H1 (cell line): ENCODE data around the gene CPT1A. TPM values are rescaled to one million over a fixed set of nuclear protein-coding genes. Genes with fewer than 3 reads are reported as not detected.

Experiments used
- ATF3 ChIP-seq: IDR thresholded peaks from 2 replicates; pipeline ENCODE4 v1.6.1; 2011; ENCODE audit warnings: low read depth, mild to moderate bottlenecking, low read length; ENCODE audit not compliant: insufficient read depth
- BRCA1 ChIP-seq: IDR thresholded peaks from 2 replicates; pipeline ENCODE4 v1.6.1; 2012; ENCODE audit warnings: low read depth, low read length, improper control_type of control experiment
- NANOG ChIP-seq: IDR thresholded peaks from 2 replicates; pipeline ENCODE4 v1.6.1; 2011; ENCODE audit warnings: low read length, low read depth, mild to moderate bottlenecking, inconsistent platforms; ENCODE audit not compliant: insufficient read depth, poor library complexity, severe bottlenecking
- PHF8 ChIP-seq: fragments of 200-600 bp; sonication (generic); conservative IDR thresholded peaks from 2 replicates; pipeline ENCODE4 v1.7.1; 2012; ENCODE audit warnings: low read depth, mild to moderate bottlenecking, inconsistent platforms, low read length, moderate library complexity
- polyA plus RNA-seq, 7 experiments: library from polyadenylated mRNA; depleted of rRNA in 3 of 7; stranded (reverse) in 5 of 7; unstranded in 2 of 7; fragments of >200 nt in 5 of 7; fragments of 200-250 nt in 2 of 7; gene quantifications; 1 replicate in 5 of 7; 2 replicates in 1 of 7; 4 replicates in 1 of 7; pipeline versions ENCODE4 v1.2.1 to v1.2.3, GENCODE V29; 2011 to 2013; ENCODE audit warnings: missing spikeins in 2 of 7, mixed read lengths in 2 of 7
- total RNA-seq: library from RNA; stranded (reverse); fragmentation: NEBNext Ultra II Directional; extraction: Animal tissue kit (Norgen Biotek cat#: 25700); gene quantifications from 2 replicates; pipeline ENCODE4 v1.2.1, GENCODE V29; 2021

The CPT1A gene
- total and polyA plus RNA-seq, 2 of the 8 experiments (the other 6 are each of a cell fraction or from before 2014, with no cell fraction given), result 2.9 to 12.2 TPM

- TF ChIP-seq BRCA1, result no peak
- TF ChIP-seq ATF3, result no peak
- no peak for TF ChIP-seq NANOG
- TF ChIP-seq PHF8, result no peak
Observed at GRCh38 chr11:68775951-68776388, 65.7 kb downstream of the CPT1A start (continued).
